ENCODE data around the gene HUWE1.

DNA sequence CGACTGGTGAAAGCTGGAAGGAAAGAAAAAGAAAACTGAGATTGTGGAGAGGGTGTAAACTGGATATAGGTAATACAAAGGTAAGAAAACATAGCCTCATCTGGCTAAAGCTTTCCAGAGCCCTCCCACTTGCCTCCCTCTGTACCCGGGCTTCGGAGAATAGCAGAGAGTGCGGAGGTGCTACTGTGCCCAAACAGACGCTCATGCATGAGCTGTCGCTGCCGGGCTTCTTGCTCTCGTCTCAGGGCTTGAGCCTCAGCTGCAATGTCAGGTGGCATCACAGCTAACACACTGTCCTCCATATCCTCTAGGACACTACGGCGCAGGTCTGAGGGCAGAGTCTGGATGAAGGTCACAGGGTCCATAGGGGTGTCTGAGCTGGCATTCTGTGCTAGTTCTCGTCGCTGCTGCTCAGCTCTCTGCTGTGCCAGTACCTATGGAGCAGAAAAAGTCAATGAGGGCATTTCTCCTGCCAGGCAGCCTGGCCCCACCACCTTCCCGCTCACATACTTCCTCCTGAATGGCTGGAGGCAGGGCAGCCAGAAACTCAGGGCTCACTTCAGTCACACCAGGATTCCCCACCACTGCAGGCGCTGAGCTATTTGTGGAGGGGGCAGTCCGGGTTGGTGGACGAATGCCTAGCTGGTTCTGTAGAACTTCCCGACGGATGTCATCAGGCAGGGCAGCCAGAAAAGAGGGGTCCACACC, 135.6 kb downstream of the HUWE1 start:
- TF ChIP-seq, protein P1, sequence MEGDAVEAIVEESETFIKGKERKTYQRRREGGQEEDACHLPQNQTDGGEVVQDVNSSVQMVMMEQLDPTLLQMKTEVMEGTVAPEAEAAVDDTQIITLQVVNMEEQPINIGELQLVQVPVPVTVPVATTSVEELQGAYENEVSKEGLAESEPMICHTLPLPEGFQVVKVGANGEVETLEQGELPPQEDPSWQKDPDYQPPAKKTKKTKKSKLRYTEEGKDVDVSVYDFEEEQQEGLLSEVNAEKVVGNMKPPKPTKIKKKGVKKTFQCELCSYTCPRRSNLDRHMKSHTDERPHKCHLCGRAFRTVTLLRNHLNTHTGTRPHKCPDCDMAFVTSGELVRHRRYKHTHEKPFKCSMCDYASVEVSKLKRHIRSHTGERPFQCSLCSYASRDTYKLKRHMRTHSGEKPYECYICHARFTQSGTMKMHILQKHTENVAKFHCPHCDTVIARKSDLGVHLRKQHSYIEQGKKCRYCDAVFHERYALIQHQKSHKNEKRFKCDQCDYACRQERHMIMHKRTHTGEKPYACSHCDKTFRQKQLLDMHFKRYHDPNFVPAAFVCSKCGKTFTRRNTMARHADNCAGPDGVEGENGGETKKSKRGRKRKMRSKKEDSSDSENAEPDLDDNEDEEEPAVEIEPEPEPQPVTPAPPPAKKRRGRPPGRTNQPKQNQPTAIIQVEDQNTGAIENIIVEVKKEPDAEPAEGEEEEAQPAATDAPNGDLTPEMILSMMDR (conservative IDR thresholded peaks at IDR 0.05; ENCODE audit: low read depth in 2 of 2), result no peak
- TF ChIP-seq POLR2AphosphoS5 (IDR thresholded peaks at IDR 0.05; ENCODE audit: low read depth) (no peak), NANOG (IDR thresholded peaks at IDR 0.05; ENCODE audit: borderline replicate concordance) (no peak), EZH2 (IDR thresholded peaks at IDR 0.05; ENCODE audit: low read depth, unreplicated experiment) (no peak), EZH2phosphoT487 (IDR thresholded peaks at IDR 0.05; ENCODE audit: unreplicated experiment) (no peak), ZNF331 (CRISPR knock-in tag; IDR thresholded peaks at IDR 0.05; ENCODE audit: low read depth) (no peak), CREB1 (CRISPR knock-in tag; IDR thresholded peaks at IDR 0.05; ENCODE audit: low read depth) (no peak), JUNB (IDR thresholded peaks at IDR 0.05; ENCODE audit: unreplicated experiment) (no peak), REST (IDR thresholded peaks at IDR 0.05; ENCODE audit: unreplicated experiment) (no peak), ZNF462 (CRISPR knock-in tag; IDR thresholded peaks at IDR 0.05) (no peak), ZNF114 (CRISPR knock-in tag; IDR thresholded peaks at IDR 0.05) (no peak), STAT1 (IDR thresholded peaks at IDR 0.05; ENCODE audit: unreplicated experiment) (no peak)

Measured in GM23338 (cell line).